A549 (cell line): ENCODE measurements around the gene HACE1. TPM values are rescaled to one million over a fixed set of nuclear protein-coding genes. Genes with fewer than 3 reads are reported as not detected.

Experiments used
- ATAC-seq, 2 experiments: fragments of 200-7000 bp in 1 of 2; fragments of >200 bp in 1 of 2; cut with Nextera tagmentation in 1 of 2; cut with Tn5 transposase in 1 of 2; 3 replicates each; pipeline versions ENCODE4 v1.8.0 to v1.9.1; 2018 to 2020; ENCODE audit warnings: mild to moderate bottlenecking in 1 of 2, moderate library complexity in 1 of 2
- CTCF ChIA-PET: fragments of 300-600 bp; sonication (Branson Sonifier 250); formaldehyde crosslinking; extraction: SDS; loops from one replicate; lab custom pipeline; 2021; ENCODE audit warnings: antibody characterized with exemption, inconsistent platforms; lab: Yijun Ruan, JAX
- POLR2A ChIA-PET: fragments of 350-600 bp; formaldehyde crosslinking; extraction: SDS; loops from one replicate; lab custom pipeline; 2021; ENCODE audit warnings: antibody characterized with exemption, inconsistent platforms; lab: Yijun Ruan, JAX
- DNase-seq, 2 experiments: peaks; one replicate each; pipeline versions ENCODE4 v3.0.0 to v3.0.0-alpha.2; 2011 to 2016; ENCODE audit warnings: low read depth in 1 of 2, low spot score in 1 of 2
- FAIRE-seq: peaks from 2 replicates; lab custom pipeline; 2011; peaks lifted over from hg19 to GRCh38; lab: Jason Lieb, UNC
- H3K27ac ChIP-seq, 2 experiments: fragments of >200 bp; sonication (Bioruptor Twin); formaldehyde crosslinking; 3 replicates each; pipeline ENCODE4 v1.5.1; 2016 to 2017
- H3K4me1 ChIP-seq: fragments of >200 bp; sonication (Bioruptor Twin); formaldehyde crosslinking; 3 replicates; pipeline ENCODE4 v1.6.1; 2016
- H3K4me2 ChIP-seq: fragments of >200 bp; sonication (Bioruptor Twin); formaldehyde crosslinking; 3 replicates; pipeline ENCODE4 v1.6.1; 2016
- H3K4me3 ChIP-seq: fragments of >200 bp; sonication (Bioruptor Twin); formaldehyde crosslinking; 3 replicates; pipeline ENCODE4 v1.5.1; 2016
- H3K9me3 ChIP-seq: fragments of >200 bp; sonication (Bioruptor Twin); formaldehyde crosslinking; 3 replicates; pipeline ENCODE4 v1.6.1; 2016
- ATOH8 ChIP-seq: fragments of 250-450 bp; sonication (Bioruptor Pico); IDR thresholded peaks from 2 replicates; pipeline ENCODE4 v1.5.0; 2020; ENCODE audit warnings: low read depth, mild to moderate bottlenecking, moderate library complexity
- CEBPB ChIP-seq, 2 experiments: fragments of >200 bp in 1 of 2; sonication (Bioruptor Twin) in 1 of 2; formaldehyde crosslinking in 1 of 2; IDR thresholded peaks; 2 replicates each; pipeline ENCODE4 v1.6.1; 2012 to 2016
- CHD2 ChIP-seq: fragments of 150-350 bp; IDR thresholded peaks from 2 replicates; pipeline ENCODE4 v1.6.1; 2014; ENCODE audit warnings: low read length; ENCODE audit not compliant: partially characterized antibody
- CHD4 ChIP-seq: fragments of 200-600 bp; sonication (generic); IDR thresholded peaks from 2 replicates; pipeline ENCODE4 v1.6.1; 2016; ENCODE audit warnings: antibody characterized with exemption, mild to moderate bottlenecking, borderline replicate concordance
- E2F6 ChIP-seq: IDR thresholded peaks from 2 replicates; pipeline ENCODE4 v1.6.1; 2012; ENCODE audit warnings: low read depth, borderline replicate concordance
- EHMT2 ChIP-seq: fragments of 200-600 bp; sonication (generic); IDR thresholded peaks from 2 replicates; pipeline ENCODE4 v1.6.1; 2016; ENCODE audit warnings: antibody characterized with exemption, low read depth, mild to moderate bottlenecking, moderate library complexity
- ELK1 ChIP-seq: fragments of 150-350 bp; IDR thresholded peaks from 2 replicates; pipeline ENCODE4 v1.6.1; 2014; ENCODE audit warnings: low read depth, mild to moderate bottlenecking, low read length
- FOSB ChIP-seq: fragments of 250-450 bp; sonication (Bioruptor Pico); IDR thresholded peaks from 2 replicates; pipeline ENCODE4 v1.5.0; 2020; ENCODE audit warnings: mild to moderate bottlenecking, moderate library complexity
- FOSL2 ChIP-seq, 2 experiments: fragments of 450-650 bp in 1 of 2; fragments of >200 bp in 1 of 2; sonication (Bioruptor Twin) in 1 of 2; formaldehyde crosslinking; IDR thresholded peaks; 2 replicates each; pipeline versions ENCODE4 v1.5.0 to v1.6.1; 2016 to 2020; ENCODE audit warnings: mild to moderate bottlenecking in 1 of 2, moderate library complexity in 1 of 2
- HES2 ChIP-seq: fragments of >200 bp; sonication (Bioruptor Twin); formaldehyde crosslinking; IDR thresholded peaks from 2 replicates; pipeline ENCODE4 v1.6.1; 2016
- HEYL ChIP-seq: fragments of 250-450 bp; sonication (Bioruptor Pico); IDR thresholded peaks from 2 replicates; pipeline ENCODE4 v1.8.0; 2021; ENCODE audit warnings: mild to moderate bottlenecking, moderate library complexity
- HOXA7 ChIP-seq: fragments of 250-450 bp; sonication (Bioruptor Pico); IDR thresholded peaks from 2 replicates; pipeline ENCODE4 v1.5.0; 2020; ENCODE audit warnings: mild to moderate bottlenecking, moderate library complexity
- KDM1A ChIP-seq: fragments of 200-600 bp; sonication (generic); IDR thresholded peaks from 2 replicates; pipeline ENCODE4 v1.6.1; 2016; ENCODE audit warnings: low read depth, mild to moderate bottlenecking
- MAFK ChIP-seq: fragments of 450-650 bp; IDR thresholded peaks from 2 replicates; pipeline ENCODE4 v1.6.1; 2014; ENCODE audit not compliant: partially characterized antibody
- MAX ChIP-seq: IDR thresholded peaks from 2 replicates; pipeline ENCODE4 v1.6.1; 2012
- NPAS2 ChIP-seq: fragments of 250-450 bp; sonication (Bioruptor Pico); IDR thresholded peaks from 2 replicates; pipeline ENCODE4 v1.8.0; 2022; ENCODE audit warnings: mild to moderate bottlenecking, moderate library complexity, borderline replicate concordance
- NR3C1 ChIP-seq: fragments of >200 bp; sonication (Bioruptor Twin); formaldehyde crosslinking; IDR thresholded peaks from 3 replicates; pipeline ENCODE4 v1.6.1; 2017
- POLR2A ChIP-seq: IDR thresholded peaks from 2 replicates; pipeline ENCODE4 v1.6.1; 2012; ENCODE audit warnings: mild to moderate bottlenecking, low read length
- RARB ChIP-seq: fragments of 250-450 bp; sonication (Bioruptor Pico); IDR thresholded peaks from 2 replicates; pipeline ENCODE4 v1.8.0; 2021; ENCODE audit warnings: mild to moderate bottlenecking, moderate library complexity
- REST ChIP-seq: fragments of 200-600 bp; sonication (generic); IDR thresholded peaks from 2 replicates; pipeline ENCODE4 v1.6.1; 2016; ENCODE audit warnings: antibody characterized with exemption, mild to moderate bottlenecking, moderate library complexity
- RFX5 ChIP-seq: fragments of 450-650 bp; IDR thresholded peaks from 2 replicates; pipeline ENCODE4 v1.7.1; 2014; ENCODE audit warnings: antibody characterized with exemption, mild to moderate bottlenecking, moderate library complexity
- RNF2 ChIP-seq: fragments of 200-600 bp; sonication (generic); IDR thresholded peaks from 2 replicates; pipeline ENCODE4 v1.6.1; 2016; ENCODE audit warnings: low read depth, mild to moderate bottlenecking, antibody characterized with exemption, moderate library complexity, borderline replicate concordance
- USF2 ChIP-seq: fragments of 450-650 bp; IDR thresholded peaks from 2 replicates; pipeline ENCODE4 v1.6.1; 2014; ENCODE audit warnings: antibody characterized with exemption
- ZC3H11A ChIP-seq: fragments of 450-650 bp; IDR thresholded peaks from 2 replicates; pipeline ENCODE4 v1.6.1; 2014; ENCODE audit warnings: antibody characterized with exemption, mild to moderate bottlenecking
- ZFP36 ChIP-seq: fragments of 450-650 bp; IDR thresholded peaks from 2 replicates; pipeline ENCODE4 v1.6.1; 2014; ENCODE audit warnings: borderline replicate concordance; ENCODE audit not compliant: partially characterized antibody
- ZSCAN20 ChIP-seq: fragments of 250-450 bp; sonication (Bioruptor Pico); IDR thresholded peaks from 2 replicates; pipeline ENCODE4 v1.8.0; 2022; ENCODE audit warnings: mild to moderate bottlenecking, moderate library complexity
- WGBS: methylation state at CpG from one replicate; pipeline ENCODE4 v1.1.6; 2017; ENCODE audit errors: missing lambda C conversion rate; 5-methylcytosine and 5-hydroxymethylcytosine counted together
- polyA plus RNA-seq, 4 experiments: library from polyadenylated mRNA; depleted of rRNA in 3 of 4; stranded (reverse); fragments of >200 nt; fragmentation: RNase III in 1 of 4; extraction: RNeasy Plus Mini Kit Qiagen cat#74134 plus additional on column Dnase treatment in 1 of 4; gene quantifications; 2 replicates in 3 of 4; 3 replicates in 1 of 4; pipeline ENCODE4 v1.2.3, GENCODE V29; 2011 to 2017

Gene HACE1
- polyA plus RNA-seq, 2 of the 4 experiments (the other 2 are of a cell fraction): 3.4 to 9.7 TPM

GRCh38 chr6:104730450-104730849 is 129.3 kb downstream of the HACE1 start:
- Histone ChIP-seq H3K4me2 (no peak overlapping the region), H3K9me3 (no peaks in the 10 kb centered on the region), H3K4me3 (no peak overlapping the region), H3K27ac (no peak overlapping the region), H3K4me1 (no peaks in the 10 kb centered on the region)
- no peak for TF ChIP-seq ELK1
- no peak for TF ChIP-seq ZC3H11A
- TF ChIP-seq EHMT2: no peak
- TF ChIP-seq NR3C1: no peak
- no peak for TF ChIP-seq NPAS2
- TF ChIP-seq CEBPB (IDR thresholded peaks at IDR 0.05): no peak
- TF ChIP-seq FOSL2 (IDR thresholded peaks at IDR 0.05): no peak
- TF ChIP-seq FOSL2 (CRISPR knock-in tag; IDR thresholded peaks at IDR 0.05): no peak
- no peak for TF ChIP-seq USF2
- TF ChIP-seq HEYL (CRISPR knock-in tag): no peak
- no peak for TF ChIP-seq CHD2
- no peak for TF ChIP-seq E2F6
- no peak for TF ChIP-seq KDM1A
- ChIA-PET CTCF (no interaction called here), POLR2A (no interaction called here)
- WGBS: 57% methylated on average over 2 of the region's 2 CpGs
- no peak for FAIRE-seq
- ATAC-seq: no peak
- DNase-seq: no peak

- no peak for ATAC-seq
- TF ChIP-seq MAX: no peak
- TF ChIP-seq CHD2: no peak
- no peak for TF ChIP-seq RFX5
- no peak for TF ChIP-seq MAFK
- TF ChIP-seq ZSCAN20 (CRISPR knock-in tag): no peak
- no peak for TF ChIP-seq ZFP36
- no peak for TF ChIP-seq REST
- no peak for TF ChIP-seq RNF2
- TF ChIP-seq FOSB (CRISPR knock-in tag): no peak
- TF ChIP-seq ATOH8 (CRISPR knock-in tag): no peak
- TF ChIP-seq POLR2A: no peak
- no peak for TF ChIP-seq HOXA7 (CRISPR knock-in tag)
- TF ChIP-seq CHD4: no peak
- TF ChIP-seq HES2: no peak
- TF ChIP-seq FOSL2 (IDR thresholded peaks at IDR 0.05): no peak
- TF ChIP-seq FOSL2 (CRISPR knock-in tag; IDR thresholded peaks at IDR 0.05): no peak
- TF ChIP-seq RARB (CRISPR knock-in tag): no peak
- Histone ChIP-seq H3K9me3 (no peaks in the 10 kb centered on the region), H3K4me1 (no peaks in the 10 kb centered on the region), H3K4me2 (no peak overlapping the region), H3K27ac (no peak overlapping the region), H3K4me3 (no peak overlapping the region)
- CTCF ChIA-PET: no interaction called here
- DNase-seq: no peak
- no peak for FAIRE-seq
- POLR2A ChIA-PET: interaction anchor here (0.6 kb wide), 1 partner anchor 9 kb away, joined by 3 read pairs; no protein-coding TSS in a partner anchor
Measured at GRCh38 chr6:104729433-104729832, 130.3 kb downstream of the HACE1 start.
